22Rv1 (cell line): ENCODE results near the gene SF3B5.
"Not testable (repeated sequence)": the region's sequence is repeated elsewhere in the genome, so short reads cannot be mapped to it uniquely, and the experiment has no call there.

Source experiments
- H3K27ac ChIP-seq: fragments of 450-650 bp; 2 replicates; pipeline ENCODE4 v1.5.1; 2017
- ZFX ChIP-seq: fragments of 450-650 bp; IDR thresholded peaks from 2 replicates; pipeline ENCODE4 v1.6.1; 2017; ENCODE audit warnings: antibody characterized with exemption, borderline replicate concordance
- TF ChIP-seq, protein P1 (sequence below): fragments of 450-650 bp; IDR thresholded peaks from 2 replicates; pipeline ENCODE4 v1.5.1; 2017; ENCODE audit warnings: mild to moderate bottlenecking

The SF3B5 gene

GRCh38 chr6:144053601-144054000 lies 41.8 kb downstream of the SF3B5 start:
- TF ChIP-seq ZFX = no peak
- TF ChIP-seq, protein P1, sequence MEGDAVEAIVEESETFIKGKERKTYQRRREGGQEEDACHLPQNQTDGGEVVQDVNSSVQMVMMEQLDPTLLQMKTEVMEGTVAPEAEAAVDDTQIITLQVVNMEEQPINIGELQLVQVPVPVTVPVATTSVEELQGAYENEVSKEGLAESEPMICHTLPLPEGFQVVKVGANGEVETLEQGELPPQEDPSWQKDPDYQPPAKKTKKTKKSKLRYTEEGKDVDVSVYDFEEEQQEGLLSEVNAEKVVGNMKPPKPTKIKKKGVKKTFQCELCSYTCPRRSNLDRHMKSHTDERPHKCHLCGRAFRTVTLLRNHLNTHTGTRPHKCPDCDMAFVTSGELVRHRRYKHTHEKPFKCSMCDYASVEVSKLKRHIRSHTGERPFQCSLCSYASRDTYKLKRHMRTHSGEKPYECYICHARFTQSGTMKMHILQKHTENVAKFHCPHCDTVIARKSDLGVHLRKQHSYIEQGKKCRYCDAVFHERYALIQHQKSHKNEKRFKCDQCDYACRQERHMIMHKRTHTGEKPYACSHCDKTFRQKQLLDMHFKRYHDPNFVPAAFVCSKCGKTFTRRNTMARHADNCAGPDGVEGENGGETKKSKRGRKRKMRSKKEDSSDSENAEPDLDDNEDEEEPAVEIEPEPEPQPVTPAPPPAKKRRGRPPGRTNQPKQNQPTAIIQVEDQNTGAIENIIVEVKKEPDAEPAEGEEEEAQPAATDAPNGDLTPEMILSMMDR = no peak
- no peak overlapping the region for H3K27ac ChIP-seq

- TF ChIP-seq, protein P1 = no peak
- no peak for TF ChIP-seq ZFX
- H3K27ac ChIP-seq = no peak overlapping the region
These were observed 42.9 kb downstream of the SF3B5 start for GRCh38 chr6:144052488-144052887.

GRCh38 chr6:144049386-144049785 lies 46.0 kb downstream of the SF3B5 start:
- H3K27ac ChIP-seq = no peak overlapping the region
- TF ChIP-seq, protein P1 = no peak
- TF ChIP-seq ZFX = no peak

DNA sequence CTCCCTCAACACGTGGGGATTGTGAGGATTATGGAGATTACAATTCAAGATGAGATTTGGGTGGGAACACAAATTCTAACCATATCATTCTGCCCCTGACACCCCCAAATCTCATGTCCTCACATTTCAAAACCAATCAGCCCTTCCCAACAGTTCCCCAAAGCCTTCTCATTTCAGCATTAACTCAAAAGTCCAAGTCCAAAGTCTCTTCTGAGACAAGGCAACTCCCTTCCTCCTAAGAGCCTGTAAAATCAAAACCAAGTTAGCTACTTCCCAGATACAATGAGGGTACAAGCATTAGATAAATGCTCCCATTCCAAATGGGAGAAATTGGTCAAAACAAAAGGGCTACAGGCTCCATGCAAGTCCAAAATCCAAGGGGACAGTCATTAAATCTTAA lies 47.7 kb downstream of the SF3B5 start:
- no peak for TF ChIP-seq ZFX
- TF ChIP-seq, protein P1 = no peak
- no peak overlapping the region for H3K27ac ChIP-seq

- not testable (repeated sequence) for H3K27ac ChIP-seq
These were observed 48.7 kb downstream of the SF3B5 start for GRCh38 chr6:144046672-144047071.

GRCh38 chr6:144044989-144045388 lies 50.4 kb downstream of the SF3B5 start:
- not testable (repeated sequence) for H3K27ac ChIP-seq
